Measurements from ENCODE around the gene RAD54L.

GRCh38 chr1:46247436-46248121 is at the start of gene RAD54L:
- TF ChIP-seq REST (IDR thresholded peaks at IDR 0.05; ENCODE audit: insufficient replicate concordance, low read depth), result no peak
- TF ChIP-seq, protein P1, sequence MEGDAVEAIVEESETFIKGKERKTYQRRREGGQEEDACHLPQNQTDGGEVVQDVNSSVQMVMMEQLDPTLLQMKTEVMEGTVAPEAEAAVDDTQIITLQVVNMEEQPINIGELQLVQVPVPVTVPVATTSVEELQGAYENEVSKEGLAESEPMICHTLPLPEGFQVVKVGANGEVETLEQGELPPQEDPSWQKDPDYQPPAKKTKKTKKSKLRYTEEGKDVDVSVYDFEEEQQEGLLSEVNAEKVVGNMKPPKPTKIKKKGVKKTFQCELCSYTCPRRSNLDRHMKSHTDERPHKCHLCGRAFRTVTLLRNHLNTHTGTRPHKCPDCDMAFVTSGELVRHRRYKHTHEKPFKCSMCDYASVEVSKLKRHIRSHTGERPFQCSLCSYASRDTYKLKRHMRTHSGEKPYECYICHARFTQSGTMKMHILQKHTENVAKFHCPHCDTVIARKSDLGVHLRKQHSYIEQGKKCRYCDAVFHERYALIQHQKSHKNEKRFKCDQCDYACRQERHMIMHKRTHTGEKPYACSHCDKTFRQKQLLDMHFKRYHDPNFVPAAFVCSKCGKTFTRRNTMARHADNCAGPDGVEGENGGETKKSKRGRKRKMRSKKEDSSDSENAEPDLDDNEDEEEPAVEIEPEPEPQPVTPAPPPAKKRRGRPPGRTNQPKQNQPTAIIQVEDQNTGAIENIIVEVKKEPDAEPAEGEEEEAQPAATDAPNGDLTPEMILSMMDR (IDR thresholded peaks at IDR 0.05; ENCODE audit: insufficient read depth, low read length), result no peak
